GM19043 (cell line): ENCODE data around the gene SYNE1.

Experiments
- ATAC-seq: cut with Tn5 transposase; IDR thresholded peaks from one replicate; pipeline ENCODE4 v1.9.1; 2021; ENCODE audit warnings: low read depth; ENCODE audit not compliant: unreplicated experiment

SYNE1 gene

GRCh38 chr6:152298848-152299735 lies 338.1 kb downstream of the SYNE1 start:
- ATAC-seq: no peak

GRCh38 chr6:152298055-152298647 lies 339.0 kb downstream of the SYNE1 start:
- no peak for ATAC-seq

DNA sequence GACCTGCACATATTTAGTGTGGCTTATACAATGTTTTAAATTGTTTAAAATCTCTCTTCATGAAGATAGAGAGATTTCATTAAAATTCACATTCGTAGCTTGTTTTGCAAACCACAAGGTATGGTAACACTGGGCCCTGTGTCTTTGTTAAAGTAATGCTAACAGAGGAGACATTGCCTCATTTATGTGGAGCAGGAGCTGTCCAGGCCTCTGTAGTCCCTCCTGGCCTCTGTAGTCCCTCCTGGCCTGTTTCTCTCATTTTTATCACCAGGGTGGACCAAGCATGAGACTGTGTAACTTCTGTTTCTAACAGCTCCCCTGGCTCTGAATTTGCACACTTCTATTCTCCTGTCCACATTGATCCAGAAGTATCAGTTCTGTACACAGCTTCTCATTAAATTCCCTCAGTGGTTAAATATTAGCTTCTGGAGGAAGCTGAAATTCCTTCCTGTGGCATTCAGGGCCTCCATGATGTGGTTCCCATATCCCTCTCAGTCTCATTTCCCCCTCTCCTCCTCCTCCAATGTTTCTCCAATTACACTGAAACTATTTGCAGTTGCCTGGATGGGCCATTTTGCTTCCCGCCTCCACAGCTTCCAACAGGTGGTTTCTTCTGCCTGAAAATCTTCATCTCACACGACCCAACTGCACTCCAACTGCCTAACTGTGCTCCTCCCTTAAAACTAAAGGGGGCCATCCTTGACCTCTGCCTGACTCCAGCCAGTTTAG lies 340.4 kb downstream of the SYNE1 start:
- ATAC-seq: no peak

- ATAC-seq: no peak
Measured at GRCh38 chr6:152295920-152296319, 341.2 kb downstream of the SYNE1 start.

- ATAC-seq: no peak
Measured at GRCh38 chr6:152295346-152295745, 341.8 kb downstream of the SYNE1 start.

DNA sequence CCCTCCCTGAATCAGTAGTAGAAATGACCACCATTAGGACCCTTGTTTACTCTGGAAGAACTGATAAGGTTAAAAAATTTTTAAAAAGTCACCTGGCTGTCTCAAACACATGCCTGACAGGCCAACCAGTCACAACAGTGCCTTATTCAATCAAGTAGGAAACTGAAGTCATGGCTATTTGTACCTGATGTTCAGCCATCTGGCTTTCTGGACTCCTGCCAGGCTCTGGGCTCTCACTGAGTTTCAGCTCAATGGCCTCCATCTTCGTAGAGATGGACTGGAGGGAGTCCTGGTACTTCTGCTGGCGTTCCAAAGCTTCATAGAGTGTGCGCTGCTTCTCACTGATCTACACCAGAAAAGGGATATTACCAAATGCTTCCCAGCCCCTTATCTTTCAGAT lies 343.8 kb downstream of the SYNE1 start:
- no peak for ATAC-seq

GRCh38 chr6:152292555-152292954 lies 344.6 kb downstream of the SYNE1 start:
- ATAC-seq: no peak

DNA sequence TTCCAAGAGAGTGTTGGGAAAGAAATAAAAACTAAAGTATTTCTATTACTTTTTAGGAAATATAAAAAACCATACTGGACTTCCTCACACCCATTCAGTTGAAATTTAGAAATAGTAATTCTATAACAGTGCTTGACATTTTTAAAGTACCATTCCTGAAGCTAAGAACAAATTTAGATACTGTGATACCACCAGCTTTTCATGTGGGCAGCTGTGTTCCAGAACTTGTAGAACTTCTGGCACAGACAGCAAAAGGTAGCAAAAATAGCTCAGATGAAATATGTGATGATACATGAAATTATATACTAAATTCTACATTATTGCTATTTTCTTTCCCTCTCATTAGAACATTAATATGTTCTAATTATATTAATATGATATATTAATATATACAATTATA lies 346.5 kb downstream of the SYNE1 start:
- ATAC-seq: no peak

DNA sequence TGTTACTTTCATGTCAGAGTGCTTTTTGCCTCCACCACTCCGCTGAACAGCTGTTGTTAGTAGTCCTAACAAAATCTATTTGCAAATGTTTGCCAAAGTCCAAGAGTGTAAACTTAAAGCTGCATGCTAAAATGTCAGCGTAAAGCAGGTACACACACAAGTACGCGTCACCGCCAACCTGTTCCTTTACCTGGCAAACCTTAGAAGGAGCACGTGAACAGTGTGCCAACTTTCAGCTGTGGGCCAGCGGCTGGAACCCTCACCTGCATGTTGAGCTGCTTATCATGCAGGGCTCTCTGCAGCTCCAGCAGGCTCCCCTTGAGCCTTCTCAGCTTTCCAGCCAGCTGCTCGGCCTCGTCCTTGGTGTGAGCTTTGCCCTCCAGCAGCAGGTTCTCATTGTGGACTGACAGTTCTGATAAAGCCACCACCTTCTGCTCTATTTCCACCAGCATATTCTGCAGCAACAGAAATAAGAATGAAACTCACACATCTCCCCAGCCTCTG lies 359.3 kb downstream of the SYNE1 start:
- ATAC-seq: no peak

DNA sequence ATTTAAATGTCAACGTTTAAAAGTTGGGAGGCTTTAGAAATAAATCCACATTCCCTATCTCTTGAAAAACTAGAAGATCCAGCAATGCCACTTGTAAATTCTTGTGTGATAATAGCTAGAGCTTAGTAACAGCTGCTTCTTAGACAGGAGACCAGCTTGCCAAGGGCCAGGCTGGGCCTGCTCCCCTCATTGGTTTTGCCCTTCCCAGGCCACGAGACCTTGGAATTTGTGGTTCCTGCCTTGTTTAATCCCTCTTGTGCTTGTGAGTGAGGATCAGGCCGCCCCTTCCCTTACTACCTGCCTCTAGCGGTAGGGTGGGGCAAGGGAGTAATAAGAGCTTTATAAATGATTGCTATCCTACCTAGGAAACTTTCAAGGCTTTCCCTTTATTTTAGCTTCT lies 363.5 kb downstream of the SYNE1 start:
- ATAC-seq: no peak

DNA sequence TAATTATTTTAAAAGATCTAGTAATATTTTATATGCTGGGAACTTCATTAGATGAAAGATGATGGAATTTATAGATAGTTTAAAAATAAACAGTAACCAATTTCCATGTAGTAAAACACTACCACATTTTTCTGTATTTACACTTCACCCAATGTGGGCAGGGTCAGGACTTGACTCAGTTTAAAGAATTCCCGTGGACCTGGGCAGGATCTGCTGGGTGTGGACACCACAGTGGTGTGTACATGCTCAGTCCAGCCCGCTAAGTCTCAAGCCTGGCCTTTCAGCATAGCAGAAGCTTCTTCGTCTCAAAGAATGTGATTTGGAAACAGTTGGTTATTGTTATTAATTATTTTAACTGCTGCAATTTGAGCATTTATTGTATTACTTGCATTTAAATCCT lies 364.2 kb downstream of the SYNE1 start:
- no peak for ATAC-seq

DNA sequence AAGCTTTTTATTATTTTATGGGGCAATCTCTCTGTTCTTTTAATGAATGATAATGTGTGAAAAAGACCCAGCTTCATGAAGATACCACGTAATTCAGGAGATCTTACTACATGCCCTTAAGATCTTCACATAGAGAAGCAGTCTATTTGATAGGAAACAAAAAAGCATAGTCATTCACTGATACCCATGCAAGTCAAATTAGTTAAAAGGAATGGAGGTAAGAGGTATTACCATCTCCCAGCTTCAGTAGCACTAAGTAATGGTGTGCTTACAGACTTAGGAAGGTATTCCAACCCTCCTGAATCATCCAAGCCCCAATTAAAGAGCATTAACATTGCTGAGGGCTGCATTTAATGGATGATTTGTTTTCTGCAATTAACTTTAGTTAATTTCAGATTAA lies 364.7 kb downstream of the SYNE1 start:
- ATAC-seq: no peak

DNA sequence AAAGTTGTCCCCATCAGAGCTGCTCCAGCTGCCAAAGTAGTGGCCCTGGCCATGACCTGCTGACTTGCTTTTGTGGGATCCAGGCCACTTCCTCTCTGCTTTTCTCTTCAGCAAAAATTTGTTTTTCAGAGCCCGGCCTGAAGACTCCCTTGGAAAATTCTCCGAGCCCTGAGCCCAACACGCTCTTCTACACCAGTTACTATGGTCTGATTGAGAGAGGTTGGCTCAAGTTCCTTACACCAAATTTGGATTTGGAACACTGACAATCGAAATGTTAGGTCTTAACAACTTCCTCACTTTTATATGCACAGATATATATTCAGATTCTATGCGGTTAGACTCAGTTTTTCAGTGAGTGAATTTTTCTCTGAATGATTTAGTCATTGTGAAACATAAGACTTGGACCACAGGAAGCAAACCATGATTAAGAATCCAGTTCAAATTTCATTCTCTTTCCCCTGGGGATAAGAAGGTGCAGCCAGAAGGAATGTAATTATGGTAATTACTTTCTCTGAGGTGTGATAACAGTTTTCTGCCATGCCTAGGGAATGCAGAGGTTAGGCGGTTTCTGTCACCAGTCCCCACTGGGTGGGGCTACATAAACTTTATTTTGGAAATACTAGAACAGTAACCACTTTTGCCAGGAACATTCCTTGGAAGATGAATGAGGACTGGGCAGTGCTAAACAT lies 365.2 kb downstream of the SYNE1 start:
- peak; percentile 64 for ATAC-seq

DNA sequence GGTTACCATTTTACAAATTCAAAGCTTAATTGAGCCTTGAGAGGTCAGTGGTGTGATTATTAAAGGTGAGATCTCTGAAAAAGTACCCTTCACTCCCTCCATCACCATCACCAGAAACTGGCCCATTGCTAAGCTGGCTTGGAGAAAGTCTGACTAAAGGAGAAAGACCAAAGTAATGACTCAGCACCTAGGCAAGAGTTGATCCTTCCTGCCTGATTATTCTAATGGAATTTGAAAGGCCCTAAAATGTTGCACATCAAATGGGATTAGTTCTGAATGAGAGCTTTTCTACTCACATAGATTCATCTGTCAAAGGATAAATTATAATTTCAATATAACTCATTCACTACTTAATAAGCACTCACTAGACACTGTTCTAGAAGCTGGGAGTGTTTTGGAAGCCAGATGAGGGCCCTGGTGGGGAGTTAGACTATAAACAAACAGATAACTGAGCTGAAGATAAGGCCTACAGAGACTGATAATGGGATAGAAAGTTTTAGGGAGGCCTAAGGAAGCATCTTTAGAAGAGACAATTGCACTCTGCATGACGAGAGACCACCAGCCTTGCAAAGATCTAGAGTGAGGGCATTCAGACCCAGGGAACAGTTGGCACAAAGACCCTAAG lies 366.7 kb downstream of the SYNE1 start:
- ATAC-seq: no peak

- ATAC-seq: no peak
Measured at GRCh38 chr6:152268846-152269442, 368.2 kb downstream of the SYNE1 start.

DNA sequence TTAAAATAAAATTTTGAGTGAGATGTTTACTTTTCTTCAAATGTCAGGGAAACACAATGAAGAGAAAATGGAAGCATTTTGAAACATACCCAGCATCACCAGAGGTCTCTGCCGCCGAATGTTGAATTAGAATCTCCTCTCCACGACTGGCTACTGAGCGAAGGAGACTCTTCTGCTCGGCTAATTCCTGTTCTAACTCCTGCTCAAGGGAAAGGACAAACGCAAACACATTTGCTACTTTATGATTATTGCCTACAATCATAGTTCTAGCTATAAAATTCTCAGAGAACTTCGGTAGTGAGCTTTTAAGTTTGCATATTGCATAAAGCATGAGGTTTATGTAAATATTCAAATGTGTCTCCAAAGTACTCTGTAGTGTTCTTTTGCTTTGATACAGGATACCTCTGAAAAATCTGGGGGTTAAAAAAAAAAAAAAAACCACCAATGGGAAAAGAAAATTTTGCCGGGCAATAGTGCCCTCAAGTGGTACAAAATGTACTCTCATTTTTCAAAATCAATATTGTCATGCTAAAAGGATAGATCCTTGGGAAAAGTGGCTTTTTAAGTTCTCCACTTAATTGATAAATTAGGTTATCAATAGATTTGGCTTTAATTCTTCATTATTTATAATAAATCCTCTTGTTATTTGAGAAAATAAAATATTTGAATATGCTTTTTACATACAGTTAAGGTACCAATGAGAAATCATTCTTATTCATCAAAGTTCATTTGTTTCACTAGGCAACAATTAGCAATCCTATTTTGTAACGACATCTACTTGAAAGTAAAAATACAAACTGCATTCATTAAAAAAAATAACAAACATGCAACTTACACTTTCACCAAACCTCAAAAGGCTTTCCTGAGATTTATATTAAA lies 369.0 kb downstream of the SYNE1 start:
- no peak for ATAC-seq

- ATAC-seq: no peak
Measured at GRCh38 chr6:152265651-152266050, 371.5 kb downstream of the SYNE1 start.

GRCh38 chr6:152263582-152263981 lies 373.6 kb downstream of the SYNE1 start:
- no peak for ATAC-seq

DNA sequence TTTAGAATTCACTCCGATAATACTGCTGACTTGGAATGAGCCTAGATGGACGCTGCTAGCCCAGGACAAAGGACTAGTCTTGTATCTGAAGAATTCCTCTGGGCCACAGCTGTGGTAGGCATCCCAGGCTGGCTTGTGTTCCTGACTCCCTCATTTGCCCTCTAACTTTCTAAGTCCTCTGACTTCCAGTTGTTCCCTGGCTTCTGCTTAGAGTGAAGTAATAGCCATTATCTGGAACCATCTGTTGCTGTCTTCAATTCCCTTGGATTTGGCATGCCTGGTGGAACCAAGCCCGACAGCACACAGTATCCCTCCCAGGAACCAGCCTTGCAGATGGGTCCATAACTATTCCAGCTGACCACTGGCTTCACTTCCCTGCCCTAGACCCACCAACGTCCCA lies 376.0 kb downstream of the SYNE1 start:
- ATAC-seq: no peak
